Lower lobe of right lung (tissue), 2 donors: ENCODE results near the gene IMMP1L. TPM values are rescaled to one million over a fixed set of nuclear protein-coding genes. Genes with fewer than 3 reads are reported as not detected.
"Not testable (repeated sequence)": the region's sequence is repeated elsewhere in the genome, so short reads cannot be mapped to it uniquely, and the experiment has no call there.

Source experiments
- ATAC-seq, 2 donors: fragments of 200-7000 bp; cut with Tn5 transposase; one replicate each; pipeline ENCODE4 v1.9.1; 2020 to 2022; ENCODE audit warnings: mild to moderate bottlenecking in 2 of 2, moderate library complexity in 2 of 2
- DNase-seq: peaks from one replicate; pipeline ENCODE4 v3.0.0-alpha.2; 2020
- H3K27ac ChIP-seq: fragments of 200-600 bp; one replicate; pipeline ENCODE4 v1.8.0; 2022
- H3K27me3 ChIP-seq: fragments of 200-600 bp; one replicate; pipeline ENCODE4 v1.8.0; 2022; ENCODE audit warnings: low read depth
- H3K36me3 ChIP-seq: fragments of 200-600 bp; one replicate; pipeline ENCODE4 v1.8.0; 2022; ENCODE audit warnings: mild to moderate bottlenecking
- H3K4me1 ChIP-seq: fragments of 200-600 bp; one replicate; pipeline ENCODE4 v1.8.0; 2022
- H3K4me3 ChIP-seq: fragments of 200-600 bp; one replicate; pipeline ENCODE4 v1.8.0; 2022; ENCODE audit warnings: mild to moderate bottlenecking
- H3K9me3 ChIP-seq: fragments of 200-600 bp; one replicate; pipeline ENCODE4 v1.8.0; 2022
- intact Hi-C: fragments of 100-400 bp; cut with DNase I; formaldehyde crosslinking; loops from one replicate; pipeline ENCODE4 v1.11.0; 2022
- total RNA-seq: library from RNA; stranded (reverse); fragmentation: NEBNext Ultra II Directional; extraction: Animal tissue kit (Norgen Biotek cat#: 25700); gene quantifications from one replicate; pipeline ENCODE4 v1.2.1, GENCODE V29; 2021
- TF ChIP-seq, protein P1 (sequence below): fragments of 200-600 bp; IDR thresholded peaks from one replicate; pipeline ENCODE4 v1.8.0; 2022; ENCODE audit warnings: antibody characterized with exemption, mild to moderate bottlenecking
- donor health status: DM: no; HTN: yes; CAD: no; lungs with severe emphysema.

Gene IMMP1L
- total RNA-seq, 1 donor from 2014 or later: 14.4 TPM

DNA sequence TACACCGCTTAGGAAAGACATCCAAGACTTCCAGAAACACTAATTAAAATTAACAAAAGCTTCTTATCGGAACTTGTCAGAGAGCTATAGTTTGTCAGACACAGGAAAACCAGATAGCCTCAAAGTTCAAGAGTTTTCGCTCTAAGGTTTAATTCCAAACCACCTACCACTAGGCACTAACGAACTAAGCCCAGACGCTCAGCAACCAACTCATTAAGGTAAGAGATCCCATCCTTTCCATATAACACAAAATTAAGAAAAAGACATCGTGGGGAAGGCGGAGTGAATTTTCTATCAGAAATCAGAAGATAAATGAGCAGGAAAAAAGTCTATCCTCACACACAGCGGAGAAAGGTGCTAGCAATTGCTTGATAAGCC lies 382 bp downstream of the IMMP1L start:
- TF ChIP-seq, protein P1, sequence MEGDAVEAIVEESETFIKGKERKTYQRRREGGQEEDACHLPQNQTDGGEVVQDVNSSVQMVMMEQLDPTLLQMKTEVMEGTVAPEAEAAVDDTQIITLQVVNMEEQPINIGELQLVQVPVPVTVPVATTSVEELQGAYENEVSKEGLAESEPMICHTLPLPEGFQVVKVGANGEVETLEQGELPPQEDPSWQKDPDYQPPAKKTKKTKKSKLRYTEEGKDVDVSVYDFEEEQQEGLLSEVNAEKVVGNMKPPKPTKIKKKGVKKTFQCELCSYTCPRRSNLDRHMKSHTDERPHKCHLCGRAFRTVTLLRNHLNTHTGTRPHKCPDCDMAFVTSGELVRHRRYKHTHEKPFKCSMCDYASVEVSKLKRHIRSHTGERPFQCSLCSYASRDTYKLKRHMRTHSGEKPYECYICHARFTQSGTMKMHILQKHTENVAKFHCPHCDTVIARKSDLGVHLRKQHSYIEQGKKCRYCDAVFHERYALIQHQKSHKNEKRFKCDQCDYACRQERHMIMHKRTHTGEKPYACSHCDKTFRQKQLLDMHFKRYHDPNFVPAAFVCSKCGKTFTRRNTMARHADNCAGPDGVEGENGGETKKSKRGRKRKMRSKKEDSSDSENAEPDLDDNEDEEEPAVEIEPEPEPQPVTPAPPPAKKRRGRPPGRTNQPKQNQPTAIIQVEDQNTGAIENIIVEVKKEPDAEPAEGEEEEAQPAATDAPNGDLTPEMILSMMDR: no peak
- no peak for DNase-seq
- Histone ChIP-seq H3K27me3 (no peaks in the 10 kb centered on the region), H3K36me3 (no peaks in the 10 kb centered on the region), H3K4me3 (peak overlapping the region; percentile 82), H3K27ac (peak overlapping the region; percentile 88), H3K4me1 (peaks cover 26% of the 10 kb centered on the region), H3K9me3 (no peaks in the 10 kb centered on the region)
- intact Hi-C loops: no loop called here
- peak in 1 of 2 donors; percentile 39 for ATAC-seq

DNA sequence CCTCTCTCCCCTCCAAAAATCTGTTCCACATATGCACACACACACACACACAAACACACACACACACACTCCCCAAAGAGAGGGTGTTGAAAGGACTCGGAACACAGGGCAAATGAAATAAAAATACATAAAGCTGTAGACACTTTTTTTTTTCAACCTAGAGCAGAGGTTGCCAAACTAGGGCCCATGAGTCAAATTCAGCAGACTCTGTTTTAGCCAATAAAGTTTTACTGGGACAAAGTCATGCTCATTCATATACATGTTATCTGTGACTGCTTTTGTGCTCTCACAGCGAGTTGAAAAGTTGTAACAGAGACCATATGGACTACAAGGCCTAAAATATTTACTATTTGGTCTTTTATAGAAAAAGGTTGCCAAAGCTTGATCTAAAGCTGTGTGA lies 8.9 kb downstream of the IMMP1L start:
- no peak overlapping the region for H3K4me3 ChIP-seq
- TF ChIP-seq, protein P1: no peak
- intact Hi-C loops: no loop called here
- H3K27ac ChIP-seq: no peak overlapping the region
- ATAC-seq (no peak), DNase-seq (no peak)
- H3K36me3 ChIP-seq: no peaks in the 10 kb centered on the region
- H3K4me1 ChIP-seq: no peaks in the 10 kb centered on the region
- no peaks in the 10 kb centered on the region for H3K27me3 ChIP-seq
- no peaks in the 10 kb centered on the region for H3K9me3 ChIP-seq

DNA sequence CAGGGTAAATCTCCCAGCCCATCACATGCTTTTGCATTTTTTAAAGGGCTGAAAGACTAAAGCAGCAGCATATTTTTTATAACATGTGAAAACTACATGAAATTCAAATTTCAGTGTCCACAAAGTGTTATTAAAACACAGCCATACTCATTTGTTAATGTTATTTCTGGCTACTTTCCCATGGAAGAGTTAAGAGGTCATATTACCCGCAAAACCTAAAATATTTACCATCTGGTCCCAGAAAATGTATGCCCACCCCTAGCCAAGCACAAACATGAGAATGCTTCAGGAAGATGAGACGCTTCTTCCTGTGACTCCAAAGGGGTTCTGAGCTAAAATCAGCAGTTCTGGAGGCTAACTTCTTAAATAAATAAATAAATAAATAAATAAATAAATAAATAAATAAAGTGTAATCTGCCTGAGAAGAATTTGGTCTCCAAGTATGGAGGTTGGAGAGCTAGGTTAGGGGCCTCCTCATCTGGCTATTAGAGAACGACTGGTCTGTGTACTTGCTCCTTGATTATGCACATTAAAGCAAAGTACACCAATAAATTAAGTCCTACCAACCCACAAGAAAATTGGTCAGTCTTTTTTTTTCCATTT lies 9.7 kb downstream of the IMMP1L start:
- ATAC-seq (no peak), DNase-seq (no peak)
- intact Hi-C loops: no loop called here
- Histone ChIP-seq H3K9me3 (no peaks in the 10 kb centered on the region), H3K4me3 (no peak overlapping the region), H3K4me1 (no peaks in the 10 kb centered on the region), H3K27me3 (no peaks in the 10 kb centered on the region), H3K36me3 (no peaks in the 10 kb centered on the region), H3K27ac (no peak overlapping the region)
- TF ChIP-seq, protein P1: no peak

DNA sequence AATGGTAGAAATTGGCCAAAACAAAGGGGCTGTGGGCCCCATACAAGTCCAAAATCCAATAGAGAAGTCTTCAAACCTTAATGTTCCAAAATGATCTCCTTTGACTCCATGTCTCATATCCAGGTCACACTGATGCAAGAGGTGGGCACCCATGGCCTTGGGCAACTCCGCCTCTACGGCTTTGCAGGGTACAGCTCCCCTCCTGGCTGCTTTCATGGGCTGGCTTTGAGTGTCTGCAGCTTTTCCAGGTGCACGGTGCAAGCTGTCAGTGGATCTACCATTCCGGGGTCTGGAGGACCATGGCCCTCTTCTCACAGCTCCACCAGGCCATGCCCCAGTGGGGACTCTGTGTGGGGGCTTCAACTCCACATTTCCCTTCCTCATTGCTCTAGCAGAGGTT lies 15.7 kb downstream of the IMMP1L start:
- H3K27ac ChIP-seq, intact Hi-C loops, H3K9me3 ChIP-seq, H3K27me3 ChIP-seq, H3K36me3 ChIP-seq, H3K4me3 ChIP-seq, ATAC-seq, DNase-seq, H3K4me1 ChIP-seq: not testable (repeated sequence)

DNA sequence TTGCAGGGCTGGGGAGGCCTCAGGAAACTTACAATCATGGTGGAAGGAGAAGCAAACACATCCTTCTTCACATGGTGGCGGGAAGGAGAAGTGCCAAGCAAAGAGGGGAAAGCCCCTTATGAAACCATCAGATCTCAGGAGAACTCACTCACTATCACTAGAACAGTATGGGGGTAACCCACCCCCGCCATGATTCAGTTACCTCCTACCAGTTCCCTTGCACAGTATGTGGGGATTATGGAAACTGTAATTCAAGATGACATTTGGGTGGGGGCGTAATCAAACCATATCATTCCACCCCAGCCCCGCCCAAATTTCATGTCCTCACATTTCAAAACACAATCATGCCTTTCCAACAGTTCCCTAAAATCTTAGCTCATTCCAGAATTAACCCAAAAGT lies 16.2 kb downstream of the IMMP1L start:
- Histone ChIP-seq H3K36me3 (no peaks in the 10 kb centered on the region), H3K4me3 (no peak overlapping the region), H3K27me3 (no peaks in the 10 kb centered on the region), H3K27ac (no peak overlapping the region), H3K4me1 (no peaks in the 10 kb centered on the region), H3K9me3 (no peaks in the 10 kb centered on the region)
- no peak for DNase-seq
- ATAC-seq: no peak
- intact Hi-C loops: no loop called here
- TF ChIP-seq, protein P1: no peak

DNA sequence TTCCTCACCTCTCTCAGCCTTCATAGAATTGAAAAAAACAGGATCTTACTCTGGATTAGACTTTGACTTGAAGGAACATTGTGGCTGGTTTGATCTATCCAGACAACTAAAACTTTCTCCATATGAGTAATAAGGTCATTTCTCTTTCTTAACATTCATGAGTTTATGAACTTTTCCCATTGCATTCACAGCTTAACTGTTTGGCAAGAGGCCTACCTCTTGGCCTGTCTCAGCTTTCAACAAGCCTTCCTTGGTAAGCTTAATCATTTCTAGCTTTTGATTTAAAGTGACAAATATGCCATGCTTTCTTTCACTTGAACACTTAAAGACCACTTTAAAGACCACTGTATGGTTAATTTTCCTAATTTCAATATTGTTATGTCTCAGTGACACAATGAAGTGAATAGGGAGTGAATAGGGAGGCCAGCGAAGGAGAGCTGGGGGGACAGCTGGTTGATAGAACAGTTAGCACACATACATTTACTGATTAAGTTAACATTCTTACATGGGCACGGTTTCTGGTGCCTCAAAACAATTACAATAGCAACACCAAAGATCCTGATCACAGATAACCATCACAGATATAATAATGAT lies 17.0 kb downstream of the IMMP1L start:
- H3K36me3 ChIP-seq: no peaks in the 10 kb centered on the region
- H3K27me3 ChIP-seq: no peaks in the 10 kb centered on the region
- TF ChIP-seq, protein P1: no peak
- no peaks in the 10 kb centered on the region for H3K9me3 ChIP-seq
- intact Hi-C loops: no loop called here
- ATAC-seq: no peak
- no peaks in the 10 kb centered on the region for H3K4me1 ChIP-seq
- no peak for DNase-seq
- H3K4me3 ChIP-seq: no peak overlapping the region
- H3K27ac ChIP-seq: no peak overlapping the region
